Keratinocyte (primary cell): ENCODE data around the gene CHID1. TPM values are rescaled to one million over a fixed set of nuclear protein-coding genes. Genes with fewer than 3 reads are reported as not detected.

Source experiments
- DNase-seq: peaks from one replicate; pipeline ENCODE4 v3.0.0-alpha.2; 2011; ENCODE audit warnings: low read depth, missing footprints, low spot score
- FAIRE-seq: peaks from 2 replicates; lab custom pipeline; 2011; peaks lifted over from hg19 to GRCh38; lab: Jason Lieb, UNC
- H2AFZ ChIP-seq: 2 replicates; pipeline ENCODE4 v1.6.0; 2012; ENCODE audit warnings: low read length, control low read depth, inconsistent platforms; ENCODE audit not compliant: control insufficient read depth
- H3K27ac ChIP-seq: 2 replicates; pipeline ENCODE4 v1.5.1; 2011; ENCODE audit warnings: low read length; ENCODE audit not compliant: control insufficient read depth, insufficient read depth
- H3K27me3 ChIP-seq: 3 replicates; pipeline ENCODE4 v1.6.0; 2011; ENCODE audit warnings: low read length; ENCODE audit not compliant: control insufficient read depth, insufficient read depth; ENCODE audit errors: extremely low read depth
- H3K36me3 ChIP-seq, 2 experiments: 2 replicates in 1 of 2; 3 replicates in 1 of 2; pipeline ENCODE4 v1.5.1; 2011; ENCODE audit warnings: low read length in 2 of 2, mild to moderate bottlenecking in 1 of 2; ENCODE audit not compliant: control insufficient read depth in 2 of 2, insufficient read depth in 2 of 2; ENCODE audit errors: extremely low read depth in 1 of 2
- H3K4me1 ChIP-seq: 3 replicates; pipeline ENCODE4 v1.5.1; 2011; ENCODE audit warnings: low read length; ENCODE audit not compliant: control insufficient read depth, insufficient read depth; ENCODE audit errors: extremely low read depth
- H3K4me2 ChIP-seq: 3 replicates; pipeline ENCODE4 v1.6.0; 2011; ENCODE audit warnings: low read depth, low read length; ENCODE audit not compliant: control insufficient read depth, insufficient read depth; ENCODE audit errors: extremely low read depth
- H3K4me3 ChIP-seq, 3 experiments: fragments of 200-600 bp in 1 of 3; sonication (generic) in 1 of 3; 2 replicates in 2 of 3; 3 replicates in 1 of 3; pipeline ENCODE4 v1.5.1; 2011 to 2016; ENCODE audit warnings: low read length in 3 of 3, mild to moderate bottlenecking in 3 of 3, control low read depth in 2 of 3, inconsistent platforms in 1 of 3, low read depth in 1 of 3, mixed read lengths in 1 of 3, mixed run types in 1 of 3, moderate library complexity in 1 of 3; ENCODE audit not compliant: control insufficient read depth in 2 of 3, insufficient read depth in 2 of 3; ENCODE audit errors: extremely low read depth in 1 of 3
- H3K79me2 ChIP-seq: 2 replicates; pipeline ENCODE4 v1.6.0; 2012; ENCODE audit warnings: low read length; ENCODE audit not compliant: control insufficient read depth, insufficient read depth
- H3K9ac ChIP-seq: 3 replicates; pipeline ENCODE4 v1.6.0; 2011; ENCODE audit warnings: low read length; ENCODE audit not compliant: control insufficient read depth, insufficient read depth; ENCODE audit errors: extremely low read depth
- H3K9me1 ChIP-seq: 3 replicates; pipeline ENCODE4 v1.6.0; 2011; ENCODE audit warnings: low read length; ENCODE audit not compliant: control insufficient read depth, insufficient read depth; ENCODE audit errors: extremely low read depth
- H3K9me3 ChIP-seq: 2 replicates; pipeline ENCODE4 v1.5.1; 2012; ENCODE audit warnings: low read depth, low read length; ENCODE audit not compliant: control insufficient read depth
- H4K20me1 ChIP-seq: 3 replicates; pipeline ENCODE4 v1.6.0; 2011; ENCODE audit warnings: low read length; ENCODE audit not compliant: control insufficient read depth, insufficient read depth; ENCODE audit errors: extremely low read depth
- EZH2 ChIP-seq: IDR thresholded peaks from one replicate; pipeline ENCODE4 v1.6.1; 2012; ENCODE audit warnings: inconsistent platforms, mild to moderate bottlenecking, low read length, moderate library complexity
- dilution Hi-C: fragments of 300-500 bp; cut with MboI; formaldehyde crosslinking; loops from one replicate; pipeline ENCODE4 v1.7.0; 2020; ENCODE audit warnings: low sequenced_read_pairs; ENCODE audit not compliant: extremely low pct_ligation_motif_present
- polyA plus RNA-seq, 5 experiments: library from polyadenylated mRNA; depleted of rRNA in 3 of 5; stranded (reverse) in 3 of 5; stranded (forward) in 1 of 5; unstranded in 1 of 5; fragments of >200 nt; gene quantifications; 1 replicate in 1 of 5; 2 replicates in 3 of 5; 3 replicates in 1 of 5; pipeline versions ENCODE4 v1.2.1 to v1.2.3, GENCODE V29; 2011 to 2012; ENCODE audit warnings: missing spikeins in 2 of 5, low read depth in 1 of 5, low replicate concordance in 1 of 5
- TF ChIP-seq, protein P1 (sequence below), 3 experiments: IDR thresholded peaks in 1 of 3; conservative IDR thresholded peaks in 1 of 3; optimal IDR thresholded peaks in 1 of 3; 2 replicates in 2 of 3; 3 replicates in 1 of 3; pipeline versions ENCODE3 to v1.5.1; 2011; ENCODE audit warnings: low read length in 3 of 3, mild to moderate bottlenecking in 3 of 3, moderate library complexity in 2 of 3, control low read depth in 1 of 3, inconsistent platforms in 1 of 3; ENCODE audit not compliant: insufficient read depth in 2 of 3; ENCODE audit errors: extremely low read depth in 1 of 3

The CHID1 gene
- polyA plus RNA-seq, 1 donor (not counting 4 experiments of a cell fraction or from before 2014, with no cell fraction given), result 23.0 TPM

DNA sequence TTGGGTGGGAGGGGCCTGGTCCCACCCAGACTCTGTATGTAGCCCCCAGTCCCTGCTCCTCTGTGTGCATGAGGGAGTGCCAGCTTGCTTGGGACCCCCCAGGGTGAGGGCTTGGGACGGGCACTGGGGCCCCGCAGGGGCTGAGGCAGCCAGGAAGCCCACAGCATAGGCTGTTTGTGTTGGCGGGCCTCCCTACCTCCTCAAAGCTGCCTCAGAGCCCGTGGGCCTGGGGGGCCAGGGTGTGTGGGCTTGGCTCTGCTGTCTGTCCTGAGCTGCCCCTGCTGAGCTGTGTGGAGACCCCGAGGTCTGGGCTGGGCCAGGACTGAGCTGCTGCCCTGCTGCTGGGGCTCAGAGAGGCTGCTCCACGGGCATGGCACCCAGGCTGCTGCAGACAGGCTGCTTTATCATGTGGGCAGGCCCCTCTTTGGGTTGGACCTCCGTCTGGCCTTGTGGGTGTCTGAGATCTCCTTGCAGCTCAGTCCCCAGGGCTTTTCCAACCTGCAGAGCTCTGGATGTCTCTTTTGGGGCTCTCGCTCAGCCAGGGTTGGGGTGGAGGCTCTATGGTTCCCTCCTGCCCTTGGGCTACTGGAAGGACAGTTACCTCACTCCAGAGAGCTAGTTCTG, 64.6 kb downstream of the CHID1 start:
- dilution Hi-C loops, result no loop called here
- peak overlapping the region; percentile 77 for H3K9ac ChIP-seq
- H3K9me3 ChIP-seq, result no peaks in the 10 kb centered on the region
- peak overlapping the region in 1 of 3 experiments; percentile 19 for H3K4me3 ChIP-seq
- peak; percentile 49 for FAIRE-seq
- H3K4me2 ChIP-seq, result peak overlapping the region; percentile 90
- no peak for DNase-seq
- peak overlapping the region; percentile 88 for H3K27ac ChIP-seq
- TF ChIP-seq EZH2, result no peak
- TF ChIP-seq, protein P1, sequence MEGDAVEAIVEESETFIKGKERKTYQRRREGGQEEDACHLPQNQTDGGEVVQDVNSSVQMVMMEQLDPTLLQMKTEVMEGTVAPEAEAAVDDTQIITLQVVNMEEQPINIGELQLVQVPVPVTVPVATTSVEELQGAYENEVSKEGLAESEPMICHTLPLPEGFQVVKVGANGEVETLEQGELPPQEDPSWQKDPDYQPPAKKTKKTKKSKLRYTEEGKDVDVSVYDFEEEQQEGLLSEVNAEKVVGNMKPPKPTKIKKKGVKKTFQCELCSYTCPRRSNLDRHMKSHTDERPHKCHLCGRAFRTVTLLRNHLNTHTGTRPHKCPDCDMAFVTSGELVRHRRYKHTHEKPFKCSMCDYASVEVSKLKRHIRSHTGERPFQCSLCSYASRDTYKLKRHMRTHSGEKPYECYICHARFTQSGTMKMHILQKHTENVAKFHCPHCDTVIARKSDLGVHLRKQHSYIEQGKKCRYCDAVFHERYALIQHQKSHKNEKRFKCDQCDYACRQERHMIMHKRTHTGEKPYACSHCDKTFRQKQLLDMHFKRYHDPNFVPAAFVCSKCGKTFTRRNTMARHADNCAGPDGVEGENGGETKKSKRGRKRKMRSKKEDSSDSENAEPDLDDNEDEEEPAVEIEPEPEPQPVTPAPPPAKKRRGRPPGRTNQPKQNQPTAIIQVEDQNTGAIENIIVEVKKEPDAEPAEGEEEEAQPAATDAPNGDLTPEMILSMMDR (optimal IDR thresholded peaks at IDR 0.05 in 1 of 3, IDR thresholded peaks at IDR 0.05 in 1 of 3, conservative IDR thresholded peaks at IDR 0.05 in 1 of 3; ENCODE audit: extremely low read depth in 1 of 3, insufficient read depth in 2 of 3, low read length in 3 of 3), result no peak
- H3K4me1 ChIP-seq, result peaks cover 51% of the 10 kb centered on the region
- no peaks in the 10 kb centered on the region for H3K27me3 ChIP-seq
- peaks cover 0 to 7% of the 10 kb centered on the region in 2 experiments for H3K36me3 ChIP-seq
- H3K79me2 ChIP-seq, result peaks cover 36% of the 10 kb centered on the region
- H2AFZ ChIP-seq, result no peak overlapping the region
- H4K20me1 ChIP-seq, result peaks cover 14% of the 10 kb centered on the region
- H3K9me1 ChIP-seq, result peaks cover 5% of the 10 kb centered on the region

DNA sequence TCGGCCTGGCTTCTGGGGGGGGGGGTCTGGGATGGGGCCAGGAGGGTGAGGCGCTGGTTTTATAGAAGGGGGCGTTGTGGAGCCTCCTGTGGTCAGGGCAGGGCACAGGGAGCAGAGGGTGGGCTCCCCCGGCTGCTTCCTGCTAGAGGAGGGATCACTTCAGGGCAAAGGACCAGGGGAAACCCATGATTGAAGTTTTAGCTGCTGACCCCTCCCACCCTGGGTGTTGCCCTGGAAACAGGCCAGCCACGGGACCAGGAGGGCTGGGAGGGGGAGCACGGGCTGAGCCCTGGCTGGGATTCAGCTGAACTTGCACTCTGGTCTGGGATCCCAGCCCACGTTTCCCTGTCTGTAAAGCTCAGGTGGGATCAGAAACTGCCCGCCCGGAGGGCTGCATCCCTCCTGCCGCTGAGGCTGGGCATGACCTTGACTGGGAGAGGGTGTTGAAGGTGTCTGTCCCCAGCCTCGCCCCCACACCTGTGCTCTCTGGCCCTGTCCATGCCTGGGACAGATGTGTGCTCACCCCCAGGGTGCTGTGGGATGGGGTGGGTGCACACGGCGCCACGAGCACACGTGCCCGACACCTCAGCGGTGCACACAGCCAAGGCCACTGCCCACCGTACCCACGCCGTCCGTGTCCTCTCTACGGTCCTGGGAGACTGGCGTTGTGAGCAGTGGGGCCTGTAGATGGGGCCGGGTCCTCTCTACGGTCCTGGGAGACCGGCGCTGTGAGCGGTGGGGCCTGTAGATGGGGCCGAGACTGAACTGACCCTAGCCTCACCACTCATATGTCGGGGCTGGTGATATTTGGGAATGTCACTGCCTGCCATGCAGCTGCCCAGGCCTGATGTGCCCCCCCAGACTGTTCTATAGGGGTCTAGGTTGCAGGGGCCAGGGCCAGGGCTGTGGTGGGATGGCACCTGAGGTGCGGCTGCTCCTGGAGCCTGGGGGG, 65.6 kb downstream of the CHID1 start:
- dilution Hi-C loops, result no loop called here
- Histone ChIP-seq H3K36me3 (peaks cover 1 to 17% of the 10 kb centered on the region in 2 experiments), H4K20me1 (peaks cover 21% of the 10 kb centered on the region), H3K9ac (peak overlapping the region; percentile 77), H3K79me2 (peaks cover 46% of the 10 kb centered on the region), H3K9me1 (peaks cover 5% of the 10 kb centered on the region), H3K9me3 (no peaks in the 10 kb centered on the region), H3K27ac (peak overlapping the region; percentile 88), H3K4me3 (peak overlapping the region; percentile 36 to 96 (median 95)), H2AFZ (no peak overlapping the region), H3K27me3 (no peaks in the 10 kb centered on the region), H3K4me1 (peaks cover 61% of the 10 kb centered on the region), H3K4me2 (peak overlapping the region; percentile 90)
- DNase-seq (no peak), FAIRE-seq (peak; percentile 76)
- TF ChIP-seq, protein P1 (optimal IDR thresholded peaks at IDR 0.05 in 1 of 3, IDR thresholded peaks at IDR 0.05 in 1 of 3, conservative IDR thresholded peaks at IDR 0.05 in 1 of 3; ENCODE audit: extremely low read depth in 1 of 3, insufficient read depth in 2 of 3, low read length in 3 of 3), result peak in 1 of 3 experiments; percentile 1
- no peak for TF ChIP-seq EZH2
